GM10847 (cell line): Measurements from ENCODE around the gene SFTPB.

Experiments
- POLR2A ChIP-seq: IDR thresholded peaks from 2 replicates; pipeline ENCODE4 v1.6.1; 2011; ENCODE audit not compliant: insufficient read length; ENCODE audit errors: extremely low read depth

Gene SFTPB

DNA sequence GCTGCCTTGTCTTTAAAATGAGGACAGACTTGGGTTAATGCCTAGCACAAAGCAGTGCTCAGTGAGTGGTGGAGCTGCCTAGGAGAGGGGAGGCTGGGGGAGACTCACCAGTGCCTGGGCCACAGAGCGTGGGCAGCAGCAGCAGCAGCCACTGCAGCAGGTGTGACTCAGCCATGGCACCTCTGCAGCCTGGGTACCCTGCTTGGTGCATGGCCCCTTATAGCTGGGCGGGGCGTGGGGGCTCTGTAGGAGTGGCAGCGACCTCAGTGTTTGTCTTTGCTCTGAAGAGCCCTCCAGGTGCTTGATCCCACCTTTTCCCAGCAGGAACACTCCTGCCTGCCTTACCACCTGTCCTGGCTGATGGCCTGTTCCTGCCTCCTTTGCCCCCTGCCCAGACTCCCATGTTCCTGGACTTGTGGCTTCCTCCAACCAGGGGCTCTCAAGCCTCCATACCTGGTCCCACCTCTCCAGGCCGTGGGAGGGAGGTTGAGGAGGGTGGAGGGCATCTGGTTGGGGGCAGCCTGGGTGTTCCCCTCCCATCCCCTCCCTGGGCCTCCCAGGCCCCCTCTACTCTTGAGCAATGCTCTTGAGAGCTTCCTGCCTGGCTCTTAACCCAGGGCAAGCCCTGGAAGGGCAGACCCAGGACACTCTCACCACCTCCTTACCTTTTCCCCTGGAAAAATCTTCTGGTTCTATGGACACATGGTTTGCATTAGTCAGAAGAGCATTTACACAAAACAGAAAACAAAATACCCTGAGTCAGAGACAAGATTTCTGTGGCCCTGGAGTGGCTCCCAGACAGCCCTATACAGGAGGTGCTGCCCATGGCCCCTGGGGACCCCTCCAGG lies at the start of gene SFTPB:
Gene SFTPB (minus strand): TSS at position 191 of the 848 bp plus-strand sequence. CDS start 16 bp downstream, at position 175.
- TF ChIP-seq POLR2A = no peak

- no peak for TF ChIP-seq POLR2A
These were observed 49.5 kb upstream of the SFTPB start for GRCh38 chr2:85717308-85718008.

DNA sequence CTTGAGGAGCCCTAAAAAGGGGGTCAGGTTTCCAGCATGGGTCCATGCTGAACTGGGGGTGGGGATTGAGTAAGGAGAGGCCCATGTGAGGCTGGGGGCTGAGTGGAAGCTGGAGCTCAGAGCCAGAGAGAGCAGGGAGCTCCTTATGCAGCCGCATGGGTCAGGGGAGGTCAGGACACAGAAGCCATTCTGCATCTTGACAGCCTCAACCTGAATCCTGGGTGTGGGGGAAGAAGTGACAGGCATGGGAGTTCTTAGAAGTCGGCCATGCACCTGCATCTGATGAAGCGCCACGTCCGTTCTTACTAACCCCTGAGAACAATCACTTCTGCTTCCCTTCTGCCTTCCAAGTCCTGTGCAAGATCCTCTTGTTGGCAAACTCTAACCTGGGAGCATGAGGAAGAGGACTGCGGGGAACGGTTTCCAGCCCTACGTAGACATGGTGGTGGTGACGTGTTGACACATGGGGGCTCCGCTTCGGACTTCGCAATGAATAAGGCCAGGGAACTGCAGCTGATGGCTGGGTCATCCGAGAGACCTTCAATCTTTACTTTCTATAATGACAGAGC lies 48.4 kb upstream of the SFTPB start:
- TF ChIP-seq POLR2A = no peak

DNA sequence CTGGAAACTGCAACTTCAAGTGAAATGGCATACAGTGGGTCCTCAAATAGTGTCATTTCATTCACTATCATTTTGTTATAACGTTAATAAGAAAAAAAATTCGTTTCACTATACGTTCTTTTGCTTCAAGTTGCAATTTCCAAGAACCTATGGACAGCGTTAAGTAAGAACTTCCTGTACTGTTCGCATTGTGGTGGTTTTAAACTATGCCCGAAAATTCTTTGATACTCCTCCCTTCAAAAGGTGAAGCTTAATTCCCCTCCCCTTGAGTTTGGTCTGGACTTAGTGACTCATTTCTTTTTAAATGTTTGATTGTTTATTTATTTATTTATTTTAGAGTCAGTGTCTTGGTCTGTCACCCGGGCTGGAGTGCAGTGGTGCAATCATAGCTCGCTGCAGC lies 46.8 kb upstream of the SFTPB start:
- no peak for TF ChIP-seq POLR2A

DNA sequence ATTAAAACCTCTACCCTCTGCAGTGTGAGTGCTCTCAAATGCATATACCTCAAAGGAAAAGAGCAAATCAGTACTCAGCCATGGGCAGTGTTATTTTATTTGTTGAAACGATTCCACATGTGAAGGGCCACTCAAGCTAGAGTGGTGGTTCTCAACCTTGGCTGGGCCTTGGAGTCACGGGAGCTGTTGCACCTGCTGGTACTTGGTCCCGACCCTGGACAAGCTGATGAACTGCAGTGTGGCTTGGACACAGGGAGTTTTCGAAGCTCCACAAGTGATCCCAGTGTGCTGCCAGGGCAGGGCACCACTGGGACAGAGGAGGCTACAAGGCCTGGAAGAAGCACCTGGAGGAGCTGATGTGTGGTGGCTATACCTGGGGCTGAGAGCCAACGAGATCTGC lies 45.8 kb upstream of the SFTPB start:
- no peak for TF ChIP-seq POLR2A

- TF ChIP-seq POLR2A = no peak
These were observed 45.0 kb upstream of the SFTPB start for GRCh38 chr2:85712849-85713612.

GRCh38 chr2:85712336-85712735 lies 44.3 kb upstream of the SFTPB start:
- TF ChIP-seq POLR2A = no peak

GRCh38 chr2:85711578-85712060 lies 43.6 kb upstream of the SFTPB start:
- TF ChIP-seq POLR2A = no peak

GRCh38 chr2:85710687-85711577 lies 42.9 kb upstream of the SFTPB start:
- TF ChIP-seq POLR2A = no peak

GRCh38 chr2:85709401-85709811 lies 41.4 kb upstream of the SFTPB start:
- no peak for TF ChIP-seq POLR2A

DNA sequence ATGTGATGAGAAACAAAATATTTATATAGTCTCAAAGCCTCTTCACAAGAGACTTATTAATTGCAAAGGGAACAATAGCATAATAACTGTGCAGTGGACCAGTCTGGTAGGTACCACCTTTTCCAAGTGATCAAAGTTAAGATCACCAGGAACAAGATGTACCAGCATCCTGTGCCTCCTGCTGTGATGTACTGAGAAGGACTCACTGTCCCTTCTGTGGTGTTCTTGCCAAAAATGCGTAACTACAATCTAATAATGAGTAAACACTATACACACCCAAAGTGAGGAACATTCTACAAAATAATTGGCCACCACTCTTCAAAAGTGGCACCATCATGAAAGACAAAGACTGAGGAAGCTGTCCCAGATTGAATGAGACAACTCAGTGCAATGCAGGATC lies 40.6 kb upstream of the SFTPB start:
- no peak for TF ChIP-seq POLR2A

- no peak for TF ChIP-seq POLR2A
These were observed 39.3 kb upstream of the SFTPB start for GRCh38 chr2:85707304-85707703.

GRCh38 chr2:85706599-85707296 lies 38.7 kb upstream of the SFTPB start:
- no peak for TF ChIP-seq POLR2A

GRCh38 chr2:85706063-85706462 lies 38.1 kb upstream of the SFTPB start:
- TF ChIP-seq POLR2A = no peak

GRCh38 chr2:85705680-85706039 lies 37.7 kb upstream of the SFTPB start:
- TF ChIP-seq POLR2A = no peak
